Parathyroid adenoma (tissue), 2 donors: ENCODE measurements around the gene SHISA7.

Experiments used
- H2AFZ ChIP-seq: fragments of 300-600 bp; sonication (generic); one replicate; pipeline ENCODE4 v1.7.0; 2017; ENCODE audit warnings: antibody characterized with exemption, mild to moderate bottlenecking
- H3K27ac ChIP-seq: fragments of 300-600 bp; sonication (generic); one replicate; pipeline ENCODE4 v1.7.0; 2017
- H3K27me3 ChIP-seq: fragments of 300-600 bp; sonication (generic); one replicate; pipeline ENCODE4 v1.7.0; 2017; ENCODE audit warnings: low read length; ENCODE audit not compliant: control insufficient read depth, insufficient read depth
- H3K36me3 ChIP-seq: fragments of 300-600 bp; sonication (generic); one replicate; pipeline ENCODE4 v1.7.0; 2017; ENCODE audit warnings: low read length; ENCODE audit not compliant: control insufficient read depth, insufficient read depth
- H3K4me1 ChIP-seq: fragments of 300-600 bp; sonication (generic); one replicate; pipeline ENCODE4 v1.7.0; 2017; ENCODE audit warnings: control low read depth
- H3K4me2 ChIP-seq: fragments of 300-600 bp; sonication (generic); one replicate; pipeline ENCODE4 v1.7.0; 2017; ENCODE audit warnings: low read length
- H3K4me3 ChIP-seq: fragments of 300-600 bp; sonication (generic); one replicate; pipeline ENCODE4 v1.7.0; 2017; ENCODE audit warnings: low read depth, low read length
- H3K79me2 ChIP-seq: fragments of 300-600 bp; sonication (generic); one replicate; pipeline ENCODE4 v1.7.0; 2017; ENCODE audit warnings: control low read depth
- H3K9ac ChIP-seq: fragments of 300-600 bp; sonication (generic); one replicate; pipeline ENCODE4 v1.7.0; 2017; ENCODE audit warnings: mild to moderate bottlenecking
- H3K9me3 ChIP-seq: fragments of 300-600 bp; sonication (generic); one replicate; pipeline ENCODE4 v1.7.0; 2017; ENCODE audit warnings: low read length; ENCODE audit not compliant: control insufficient read depth
- CTCF ChIP-seq: fragments of 300-600 bp; sonication (generic); IDR thresholded peaks from one replicate; pipeline ENCODE4 v1.7.0; 2017; ENCODE audit warnings: antibody characterized with exemption, mild to moderate bottlenecking
- donor health status: primary hyperparathyroidism.

SHISA7 gene

DNA sequence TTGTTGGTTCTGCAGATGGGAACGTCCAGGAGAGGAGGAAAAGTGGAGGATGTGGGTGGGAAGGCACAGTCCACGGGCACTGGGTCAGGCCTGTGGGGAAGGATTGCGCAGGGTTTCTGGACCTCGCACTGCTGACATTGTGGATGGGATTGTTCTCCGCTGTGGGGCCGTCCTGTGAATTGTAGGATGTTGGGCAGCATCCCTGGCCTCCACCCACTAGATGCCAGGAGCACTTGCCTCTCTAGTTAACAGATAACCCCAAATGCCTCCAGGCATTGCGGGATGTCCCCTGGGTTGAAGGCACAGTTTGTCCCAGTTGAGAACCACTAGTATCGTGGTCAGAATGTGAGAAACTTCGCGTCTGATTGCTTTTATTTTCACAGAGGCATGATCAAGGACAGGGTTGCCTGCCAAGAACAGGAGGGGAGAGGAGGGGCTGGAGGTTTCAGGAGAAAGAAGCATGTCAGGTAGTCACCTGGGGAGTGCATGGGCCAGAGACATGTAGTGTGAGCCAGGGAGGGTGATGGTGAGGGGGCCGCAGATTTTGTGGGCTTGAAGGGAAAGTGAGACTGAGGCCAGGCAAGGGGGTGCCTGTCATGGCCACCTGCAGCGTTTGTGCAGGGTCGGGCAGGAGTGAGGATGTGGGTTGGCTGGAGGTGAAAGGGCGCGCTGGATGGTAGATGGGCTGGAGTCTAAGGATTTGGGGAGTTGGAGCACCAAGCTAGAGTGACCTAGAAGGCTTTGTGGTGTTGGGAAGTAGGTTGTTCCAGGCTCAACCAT, 36.5 kb upstream of the SHISA7 start:
- no peak overlapping the region for H3K27ac ChIP-seq
- no peaks in the 10 kb centered on the region for H3K9me3 ChIP-seq
- H3K4me3 ChIP-seq, result no peak overlapping the region
- H3K27me3 ChIP-seq, result no peaks in the 10 kb centered on the region
- H3K9ac ChIP-seq, result no peak overlapping the region
- peaks cover 18% of the 10 kb centered on the region for H3K79me2 ChIP-seq
- TF ChIP-seq CTCF, result no peak
- H2AFZ ChIP-seq, result no peak overlapping the region
- H3K4me2 ChIP-seq, result no peak overlapping the region
- peaks cover 31% of the 10 kb centered on the region for H3K4me1 ChIP-seq
- no peaks in the 10 kb centered on the region for H3K36me3 ChIP-seq

DNA sequence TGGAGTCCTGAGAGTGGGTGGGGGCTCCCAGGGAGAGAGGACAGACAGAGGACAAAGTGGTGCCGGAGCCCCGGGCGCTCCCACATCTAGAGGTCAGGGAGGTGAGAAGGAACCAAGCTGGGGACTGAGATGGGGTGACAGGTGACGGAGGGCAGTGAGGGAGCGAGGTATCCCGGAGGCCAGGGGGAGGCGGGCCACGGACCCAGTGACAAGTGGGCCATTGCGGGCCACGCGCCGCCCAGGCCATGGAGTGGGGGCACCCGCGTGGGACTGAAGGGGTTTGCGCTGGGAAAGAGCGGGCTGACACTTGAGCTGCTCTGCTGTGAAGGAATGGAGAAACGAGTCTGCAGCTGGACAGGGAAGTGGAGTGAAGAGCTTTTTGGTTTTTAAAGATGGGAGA, 35.9 kb upstream of the SHISA7 start:
- TF ChIP-seq CTCF, result no peak
- H3K4me3 ChIP-seq, result no peak overlapping the region
- H3K79me2 ChIP-seq, result peaks cover 18% of the 10 kb centered on the region
- no peaks in the 10 kb centered on the region for H3K36me3 ChIP-seq
- H3K27ac ChIP-seq, result no peak overlapping the region
- no peak overlapping the region for H3K9ac ChIP-seq
- no peak overlapping the region for H3K4me2 ChIP-seq
- no peaks in the 10 kb centered on the region for H3K9me3 ChIP-seq
- peaks cover 25% of the 10 kb centered on the region for H3K4me1 ChIP-seq
- H3K27me3 ChIP-seq, result no peaks in the 10 kb centered on the region
- H2AFZ ChIP-seq, result no peak overlapping the region

GRCh38 chr19:55478364-55478763, 35.3 kb upstream of the SHISA7 start:
- Histone ChIP-seq H3K27ac (no peak overlapping the region), H3K27me3 (no peaks in the 10 kb centered on the region), H3K9ac (no peak overlapping the region), H3K36me3 (no peaks in the 10 kb centered on the region), H2AFZ (no peak overlapping the region), H3K9me3 (no peaks in the 10 kb centered on the region), H3K4me2 (no peak overlapping the region), H3K4me3 (no peak overlapping the region), H3K4me1 (peaks cover 23% of the 10 kb centered on the region), H3K79me2 (peaks cover 18% of the 10 kb centered on the region)
- TF ChIP-seq CTCF, result no peak

DNA sequence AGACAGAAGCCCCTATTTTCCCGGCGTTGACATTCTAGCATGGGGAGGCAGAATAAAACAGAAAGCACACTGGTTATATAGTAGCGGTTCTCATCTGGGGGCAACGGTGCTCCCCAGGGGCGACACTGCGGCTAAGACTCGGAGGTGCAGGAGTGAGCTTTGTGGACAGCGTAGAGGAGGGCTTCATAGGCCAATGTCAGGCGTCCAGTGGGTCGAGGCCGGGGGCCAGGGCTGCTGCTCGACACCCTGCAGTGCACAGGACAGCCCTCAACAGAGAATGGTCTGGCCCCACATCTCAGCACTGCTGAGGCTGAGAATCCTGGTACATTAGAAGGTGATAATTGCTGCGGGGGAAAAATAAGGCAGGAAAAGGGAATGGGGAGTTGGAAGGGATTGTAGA, 34.8 kb upstream of the SHISA7 start:
- Histone ChIP-seq H3K9me3 (no peaks in the 10 kb centered on the region), H3K4me1 (peaks cover 23% of the 10 kb centered on the region), H3K27ac (no peak overlapping the region), H3K27me3 (no peaks in the 10 kb centered on the region), H3K4me3 (no peak overlapping the region), H3K36me3 (no peaks in the 10 kb centered on the region), H2AFZ (no peak overlapping the region), H3K79me2 (peaks cover 18% of the 10 kb centered on the region), H3K9ac (no peak overlapping the region), H3K4me2 (no peak overlapping the region)
- no peak for TF ChIP-seq CTCF
